Activated naive CD8-positive, alpha-beta T cell treated with anti-CD3 and anti-CD28 coated beads, Interleukin-2, amount 10 ng/mL, durations not matched to agents 7 days and 5 days (primary cell): ENCODE measurements around the gene TRIM66. TPM values are rescaled to one million over a fixed set of nuclear protein-coding genes. Genes with fewer than 3 reads are reported as not detected.

ENCODE experiments used
- ATAC-seq: fragments of 150-1000 bp; cut with Tn5 transposase; one replicate; pipeline ENCODE4 v1.10.0; 2021; ENCODE audit warnings: low read depth, moderate library complexity
- POLR2A ChIA-PET: fragments of 350-600 bp; sonication (Branson Sonifier 250); formaldehyde crosslinking; loops from one replicate; lab custom pipeline; 2021; ENCODE audit warnings: antibody characterized with exemption; lab: Charles Lee
- DNase-seq: peaks from one replicate; pipeline ENCODE4 v3.0.0; 2021
- H3K27ac Mint-ChIP-seq: one replicate; pipeline ENCODE4 v1.8.0; 2022; ENCODE audit warnings: mild to moderate bottlenecking, mixed read lengths
- H3K27me3 Mint-ChIP-seq: one replicate; pipeline ENCODE4 v1.8.0; 2022; ENCODE audit warnings: mild to moderate bottlenecking, moderate library complexity, mixed read lengths
- H3K36me3 Mint-ChIP-seq: one replicate; pipeline ENCODE4 v1.8.0; 2021; ENCODE audit warnings: mild to moderate bottlenecking, mixed read lengths
- H3K4me1 Mint-ChIP-seq: one replicate; pipeline ENCODE4 v1.8.0; 2021; ENCODE audit warnings: mixed read lengths
- H3K4me3 Mint-ChIP-seq: one replicate; pipeline ENCODE4 v1.8.0; 2022; ENCODE audit warnings: mild to moderate bottlenecking, moderate library complexity, mixed read lengths
- H3K9me3 Mint-ChIP-seq: one replicate; pipeline ENCODE4 v1.8.0; 2021; ENCODE audit warnings: mixed read lengths
- total RNA-seq, 2 experiments: library from RNA; stranded (reverse); gene quantifications; one replicate each; pipeline ENCODE4 v1.2.3, GENCODE V29; 2021

The TRIM66 gene
- total RNA-seq, 2 experiments from 2014 or later, result 35.3 to 35.8 TPM

GRCh38 chr11:8652140-8652539 is 30.3 kb downstream of the TRIM66 start:
- DNase-seq (no peak), ATAC-seq (no peak)
- H3K4me1 Mint-ChIP-seq, result peaks cover 7% of the 10 kb centered on the region
- no peak overlapping the region for H3K4me3 Mint-ChIP-seq
- POLR2A ChIA-PET, result interaction anchor here (0.6 kb wide), 1 partner anchor 308 kb away, joined by 3 read pairs; no protein-coding TSS in a partner anchor
- peak overlapping the region; percentile 44 for H3K27ac Mint-ChIP-seq
- no peaks in the 10 kb centered on the region for H3K27me3 Mint-ChIP-seq
- H3K9me3 Mint-ChIP-seq, result no peaks in the 10 kb centered on the region
- H3K36me3 Mint-ChIP-seq, result peaks cover 32% of the 10 kb centered on the region

GRCh38 chr11:8650401-8650990 is 32.0 kb downstream of the TRIM66 start:
- ATAC-seq (no peak), DNase-seq (no peak)
- Mint-ChIP-seq H3K27me3 (no peaks in the 10 kb centered on the region), H3K36me3 (peaks cover 35% of the 10 kb centered on the region), H3K4me1 (peaks cover 6% of the 10 kb centered on the region), H3K9me3 (no peaks in the 10 kb centered on the region), H3K4me3 (no peak overlapping the region), H3K27ac (no peak overlapping the region)
- POLR2A ChIA-PET, result no interaction called here

DNA sequence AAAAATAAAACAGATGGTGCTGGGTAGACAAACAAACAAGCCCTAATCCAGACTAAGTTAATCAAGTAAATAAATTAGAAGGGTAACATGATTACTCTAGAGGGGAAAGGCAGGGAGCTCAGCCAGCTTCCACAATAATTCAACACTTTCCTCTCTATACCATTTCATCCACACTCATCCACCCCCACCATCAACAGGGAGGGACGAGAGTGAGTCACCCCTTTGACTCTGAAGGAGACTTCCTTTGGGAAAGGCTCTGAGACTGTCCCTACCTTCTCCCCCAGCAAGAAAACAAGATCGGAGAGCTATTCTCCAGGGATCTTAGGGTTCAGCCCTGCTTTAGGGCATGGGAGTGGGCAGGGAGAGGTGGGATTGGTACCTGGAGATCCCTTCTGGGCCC is 33.1 kb downstream of the TRIM66 start:
- POLR2A ChIA-PET, result no interaction called here
- no peak for ATAC-seq
- no peaks in the 10 kb centered on the region for H3K9me3 Mint-ChIP-seq
- H3K36me3 Mint-ChIP-seq, result peaks cover 35% of the 10 kb centered on the region
- H3K27me3 Mint-ChIP-seq, result no peaks in the 10 kb centered on the region
- H3K4me3 Mint-ChIP-seq, result no peak overlapping the region
- H3K4me1 Mint-ChIP-seq, result peaks cover 6% of the 10 kb centered on the region
- no peak for DNase-seq
- no peak overlapping the region for H3K27ac Mint-ChIP-seq

- ATAC-seq, result no peak
- Mint-ChIP-seq H3K4me3 (no peak overlapping the region), H3K36me3 (peaks cover 33% of the 10 kb centered on the region), H3K4me1 (peaks cover 8% of the 10 kb centered on the region), H3K27ac (no peak overlapping the region), H3K9me3 (no peaks in the 10 kb centered on the region), H3K27me3 (no peaks in the 10 kb centered on the region)
- no peak for DNase-seq
- POLR2A ChIA-PET, result no interaction called here
These were observed 35.6 kb downstream of the TRIM66 start for GRCh38 chr11:8646873-8647272.

DNA sequence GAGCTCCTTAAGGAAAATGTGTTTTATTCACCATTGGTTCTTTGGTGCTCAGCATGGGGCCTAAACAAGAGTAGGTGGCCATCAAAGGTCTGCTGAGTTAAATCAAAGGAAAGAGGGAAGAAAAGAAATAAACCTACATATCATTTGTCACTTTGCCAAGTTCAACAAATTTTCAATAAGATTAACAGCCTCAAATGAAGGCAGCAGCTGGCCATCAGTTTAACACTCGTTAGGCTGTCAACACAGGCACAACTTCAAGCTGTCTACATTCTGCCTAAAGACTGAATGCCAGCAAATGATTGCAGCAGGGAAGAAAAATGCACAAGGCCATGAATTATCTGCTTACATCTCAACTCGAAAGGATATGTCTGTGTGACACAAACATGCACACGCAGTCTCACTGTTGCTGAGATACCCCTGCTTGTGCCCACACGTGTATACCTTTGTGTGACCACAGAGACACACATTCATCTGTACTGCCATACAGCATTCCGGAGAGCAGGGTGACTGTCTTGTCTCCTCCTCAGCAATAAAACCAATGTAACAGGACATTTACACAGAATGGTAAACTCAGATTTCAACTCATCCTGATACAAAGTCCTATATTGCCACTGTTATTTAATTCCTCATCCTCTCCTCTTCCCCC is 40.1 kb downstream of the TRIM66 start:
- Mint-ChIP-seq H3K36me3 (peaks cover 28% of the 10 kb centered on the region), H3K27ac (no peak overlapping the region), H3K4me3 (no peak overlapping the region), H3K27me3 (no peaks in the 10 kb centered on the region), H3K9me3 (no peaks in the 10 kb centered on the region), H3K4me1 (peaks cover 11% of the 10 kb centered on the region)
- POLR2A ChIA-PET, result no interaction called here
- ATAC-seq (no peak), DNase-seq (no peak)

DNA sequence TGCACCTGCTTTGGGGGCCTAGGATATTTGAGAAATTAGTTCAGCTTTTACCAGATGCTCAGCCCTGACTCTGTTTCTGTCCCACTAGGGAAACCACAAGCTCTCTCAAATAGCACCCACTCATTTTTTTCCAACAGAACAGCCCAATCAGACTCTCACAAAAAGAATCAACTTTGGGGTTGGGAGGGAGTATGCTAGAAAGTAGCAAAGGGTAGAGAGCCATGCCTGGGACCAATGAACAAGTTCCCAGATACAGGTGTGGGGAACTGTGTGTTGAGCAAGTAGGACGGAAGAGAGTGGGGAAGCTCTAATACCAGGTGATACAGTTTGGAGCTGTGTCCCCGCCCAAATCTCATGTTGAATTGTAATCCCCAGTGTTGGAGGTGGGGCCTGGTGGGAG is 41.1 kb downstream of the TRIM66 start:
- peaks cover 31% of the 10 kb centered on the region for H3K36me3 Mint-ChIP-seq
- H3K27ac Mint-ChIP-seq, result no peak overlapping the region
- no peak for ATAC-seq
- peaks cover 9% of the 10 kb centered on the region for H3K4me1 Mint-ChIP-seq
- POLR2A ChIA-PET, result no interaction called here
- H3K27me3 Mint-ChIP-seq, result no peaks in the 10 kb centered on the region
- no peaks in the 10 kb centered on the region for H3K9me3 Mint-ChIP-seq
- no peak overlapping the region for H3K4me3 Mint-ChIP-seq
- no peak for DNase-seq

- DNase-seq (no peak), ATAC-seq (no peak)
- peaks cover 9% of the 10 kb centered on the region for H3K4me1 Mint-ChIP-seq
- H3K4me3 Mint-ChIP-seq, result no peak overlapping the region
- no peak overlapping the region for H3K27ac Mint-ChIP-seq
- peaks cover 38% of the 10 kb centered on the region for H3K36me3 Mint-ChIP-seq
- H3K9me3 Mint-ChIP-seq, result no peaks in the 10 kb centered on the region
- H3K27me3 Mint-ChIP-seq, result no peaks in the 10 kb centered on the region
- POLR2A ChIA-PET, result interaction anchor here (1.2 kb wide), 1 partner anchor 42 kb away, joined by 5 read pairs; the partner anchor contains the start of genes RPL27A and TRIM66
These were observed 42.1 kb downstream of the TRIM66 start for GRCh38 chr11:8640267-8640906.

DNA sequence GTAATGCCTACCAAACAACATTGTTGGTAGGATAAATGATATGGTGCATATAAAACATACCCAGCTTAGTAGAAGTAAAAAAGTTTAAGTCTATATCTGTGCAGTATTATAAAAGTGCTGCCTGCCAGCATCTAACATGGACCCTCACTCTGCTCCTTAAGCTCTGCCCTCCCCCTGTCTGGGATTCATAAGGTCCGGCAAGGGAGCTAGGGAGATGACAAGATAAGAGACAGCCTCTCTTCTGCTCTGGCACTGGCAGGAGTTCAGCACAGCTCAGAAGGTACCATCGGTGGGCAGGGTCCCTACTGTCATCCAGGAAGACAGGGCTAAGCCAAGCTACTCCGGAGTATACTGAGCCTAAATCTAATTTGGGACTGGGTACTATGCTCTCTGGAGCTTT is 42.8 kb downstream of the TRIM66 start:
- H3K4me1 Mint-ChIP-seq, result peaks cover 9% of the 10 kb centered on the region
- no peaks in the 10 kb centered on the region for H3K9me3 Mint-ChIP-seq
- H3K36me3 Mint-ChIP-seq, result peaks cover 45% of the 10 kb centered on the region
- H3K27me3 Mint-ChIP-seq, result no peaks in the 10 kb centered on the region
- DNase-seq, result no peak
- H3K27ac Mint-ChIP-seq, result no peak overlapping the region
- POLR2A ChIA-PET, result interaction anchor here (0.5 to 1.2 kb wide), 2 partner anchors 29 to 43 kb away, joined by 3 to 5 read pairs; partner anchors contain the start of genes RPL27A and TRIM66
- ATAC-seq, result no peak
- H3K4me3 Mint-ChIP-seq, result no peak overlapping the region

GRCh38 chr11:8638300-8638699 is 44.2 kb downstream of the TRIM66 start:
- no peak for ATAC-seq
- POLR2A ChIA-PET, result no interaction called here

DNA sequence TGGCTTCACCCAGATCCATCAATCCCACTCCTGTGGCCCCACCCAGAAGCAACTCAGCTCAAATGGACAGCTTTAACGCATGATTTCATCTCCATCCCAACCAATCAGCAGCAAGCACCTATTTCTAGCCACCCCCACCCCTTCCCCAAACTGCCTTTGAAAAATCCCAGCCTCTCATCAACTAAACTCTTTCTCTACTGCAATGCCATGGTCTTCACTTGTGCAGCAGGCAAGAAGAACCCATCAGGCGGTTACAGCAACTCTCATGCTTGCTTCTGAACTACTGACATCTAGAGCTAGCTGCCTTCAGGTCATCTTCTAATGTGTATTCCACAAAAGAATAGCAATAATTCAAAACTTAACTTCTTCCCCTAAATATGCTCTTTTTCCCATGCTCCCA is 46.3 kb downstream of the TRIM66 start:
- Mint-ChIP-seq H3K36me3 (peaks cover 44% of the 10 kb centered on the region), H3K4me1 (peaks cover 3% of the 10 kb centered on the region), H3K4me3 (no peak overlapping the region), H3K27ac (no peak overlapping the region), H3K9me3 (no peaks in the 10 kb centered on the region), H3K27me3 (no peaks in the 10 kb centered on the region)
- ATAC-seq (no peak), DNase-seq (no peak)
- POLR2A ChIA-PET, result no interaction called here

More at GRCh38 chr11:8638300-8638699, 44.2 kb downstream of the TRIM66 start:
- H3K4me3 Mint-ChIP-seq, result no peak overlapping the region
- H3K27me3 Mint-ChIP-seq, result no peaks in the 10 kb centered on the region
- no peaks in the 10 kb centered on the region for H3K9me3 Mint-ChIP-seq
- no peak overlapping the region for H3K27ac Mint-ChIP-seq
- peaks cover 9% of the 10 kb centered on the region for H3K4me1 Mint-ChIP-seq
- no peak for DNase-seq
- peaks cover 45% of the 10 kb centered on the region for H3K36me3 Mint-ChIP-seq

GRCh38 chr11:8634498-8634897 is 48.0 kb downstream of the TRIM66 start:
- no peaks in the 10 kb centered on the region for H3K9me3 Mint-ChIP-seq
- no peaks in the 10 kb centered on the region for H3K27me3 Mint-ChIP-seq
- H3K36me3 Mint-ChIP-seq, result peaks cover 43% of the 10 kb centered on the region
- no peak for ATAC-seq
- H3K4me3 Mint-ChIP-seq, result no peak overlapping the region
- peaks cover 2% of the 10 kb centered on the region for H3K4me1 Mint-ChIP-seq
- DNase-seq, result no peak
- no peak overlapping the region for H3K27ac Mint-ChIP-seq
- POLR2A ChIA-PET, result no interaction called here

DNA sequence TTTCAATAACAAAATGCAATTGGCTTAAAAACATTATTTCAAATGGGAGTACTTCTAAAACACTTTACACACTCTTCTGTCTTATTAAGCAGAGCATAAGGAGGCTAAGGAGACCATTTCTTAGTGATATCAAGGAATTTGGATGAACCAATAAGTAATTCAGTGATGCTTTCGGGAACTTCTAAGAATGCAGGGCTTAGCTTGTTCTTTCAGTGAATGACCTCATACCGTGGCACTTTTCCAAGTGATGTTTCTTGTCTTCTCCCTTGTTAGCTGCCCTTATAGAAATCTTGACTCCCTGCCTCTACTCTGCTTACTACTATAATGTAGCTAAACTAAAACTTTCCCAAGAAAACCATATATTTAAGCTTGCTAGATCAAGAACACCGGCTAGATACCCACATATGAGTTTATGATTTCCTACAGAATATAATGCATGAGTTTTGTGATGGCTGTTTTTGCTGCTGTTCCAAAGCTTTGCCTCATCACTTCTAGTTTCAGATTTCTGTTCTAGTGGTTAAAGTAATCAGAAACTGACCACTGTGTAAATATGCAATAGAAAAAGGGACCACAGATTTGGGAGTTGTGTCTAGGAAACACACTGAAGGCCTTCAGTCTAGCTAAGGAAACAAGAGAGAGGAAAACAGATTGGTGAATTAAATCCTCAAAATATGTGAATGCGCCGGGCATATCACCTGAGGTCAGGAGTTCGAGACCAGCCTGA is 50.9 kb downstream of the TRIM66 start:
- H3K4me1 Mint-ChIP-seq, result peaks cover 2% of the 10 kb centered on the region
- POLR2A ChIA-PET, result no interaction called here
- ATAC-seq (no peak), DNase-seq (no peak)
- H3K36me3 Mint-ChIP-seq, result peaks cover 25% of the 10 kb centered on the region
- no peaks in the 10 kb centered on the region for H3K9me3 Mint-ChIP-seq
- H3K4me3 Mint-ChIP-seq, result no peak overlapping the region
- no peaks in the 10 kb centered on the region for H3K27me3 Mint-ChIP-seq
- H3K27ac Mint-ChIP-seq, result no peak overlapping the region

GRCh38 chr11:8624698-8625097 is 57.8 kb downstream of the TRIM66 start:
- Mint-ChIP-seq H3K4me1 (no peaks in the 10 kb centered on the region), H3K36me3 (peaks cover 3% of the 10 kb centered on the region), H3K27ac (no peak overlapping the region), H3K27me3 (no peaks in the 10 kb centered on the region), H3K9me3 (no peaks in the 10 kb centered on the region), H3K4me3 (no peak overlapping the region)
- DNase-seq (no peak), ATAC-seq (no peak)
- POLR2A ChIA-PET, result interaction anchor here (0.7 kb wide), 1 partner anchor 441 kb away, joined by 3 read pairs; no protein-coding TSS in a partner anchor
